GM19372 (cell line): Measurements from ENCODE around the gene RHOXF2.
"Not testable (repeated sequence)": the region's sequence is repeated elsewhere in the genome, so short reads cannot be mapped to it uniquely, and the experiment has no call there.

Experiments used
- ATAC-seq: cut with Tn5 transposase; IDR thresholded peaks from one replicate; pipeline ENCODE4 v1.9.1; 2021; ENCODE audit warnings: mild to moderate bottlenecking, low read depth, moderate library complexity; ENCODE audit not compliant: unreplicated experiment

The RHOXF2 gene

DNA sequence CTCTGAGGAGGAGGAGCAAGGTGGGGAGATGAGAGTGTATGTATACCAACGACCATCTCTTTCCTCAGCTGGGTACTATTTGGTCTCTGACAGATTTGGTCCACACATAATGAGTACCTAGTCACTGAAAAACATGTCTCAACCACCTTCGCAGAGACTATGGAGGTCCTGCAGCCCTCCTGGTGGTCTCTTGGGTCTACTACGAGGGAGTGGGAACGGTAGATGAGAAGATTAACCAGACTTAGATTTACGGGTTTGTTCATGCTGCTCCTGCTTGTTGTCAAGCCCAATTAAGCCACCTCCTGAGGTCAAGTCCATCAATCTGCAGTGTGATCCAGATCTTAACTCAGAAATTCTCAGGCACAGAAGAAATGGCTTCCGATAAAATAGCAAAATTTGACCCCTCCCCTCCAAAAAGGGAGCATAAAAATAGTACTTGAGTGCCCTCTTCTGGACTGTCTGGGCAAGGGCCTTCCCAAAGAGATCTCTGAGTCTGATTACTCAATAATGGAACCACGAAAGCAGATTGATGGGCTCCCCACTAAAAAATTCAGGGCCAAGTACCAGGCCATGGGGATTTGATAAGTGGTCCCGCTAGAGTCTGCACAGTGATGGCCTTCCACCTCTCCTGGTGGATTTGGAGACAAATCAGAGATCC is 38.3 kb downstream of the RHOXF2 start:
- ATAC-seq, result not testable (repeated sequence)

DNA sequence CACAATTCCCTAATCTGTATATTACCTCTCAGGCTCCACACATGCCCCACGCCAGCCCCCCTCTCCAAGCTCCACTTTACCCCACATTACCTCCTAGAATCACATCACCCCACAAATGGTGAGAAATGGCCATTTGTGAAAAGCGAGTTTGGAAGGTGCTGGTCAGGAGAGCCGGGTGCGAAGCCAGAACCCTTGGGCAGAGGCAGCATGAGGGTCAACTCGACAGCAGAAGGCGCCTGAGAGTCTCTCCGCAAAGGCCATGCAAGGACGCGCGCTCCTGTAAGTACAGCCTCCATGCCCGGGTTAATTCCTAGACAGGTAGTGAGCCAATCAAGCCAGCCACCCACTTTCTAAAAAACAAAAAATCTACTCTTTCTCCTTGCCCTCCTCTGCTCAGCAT is 42.4 kb downstream of the RHOXF2 start:
- ATAC-seq, result no peak

DNA sequence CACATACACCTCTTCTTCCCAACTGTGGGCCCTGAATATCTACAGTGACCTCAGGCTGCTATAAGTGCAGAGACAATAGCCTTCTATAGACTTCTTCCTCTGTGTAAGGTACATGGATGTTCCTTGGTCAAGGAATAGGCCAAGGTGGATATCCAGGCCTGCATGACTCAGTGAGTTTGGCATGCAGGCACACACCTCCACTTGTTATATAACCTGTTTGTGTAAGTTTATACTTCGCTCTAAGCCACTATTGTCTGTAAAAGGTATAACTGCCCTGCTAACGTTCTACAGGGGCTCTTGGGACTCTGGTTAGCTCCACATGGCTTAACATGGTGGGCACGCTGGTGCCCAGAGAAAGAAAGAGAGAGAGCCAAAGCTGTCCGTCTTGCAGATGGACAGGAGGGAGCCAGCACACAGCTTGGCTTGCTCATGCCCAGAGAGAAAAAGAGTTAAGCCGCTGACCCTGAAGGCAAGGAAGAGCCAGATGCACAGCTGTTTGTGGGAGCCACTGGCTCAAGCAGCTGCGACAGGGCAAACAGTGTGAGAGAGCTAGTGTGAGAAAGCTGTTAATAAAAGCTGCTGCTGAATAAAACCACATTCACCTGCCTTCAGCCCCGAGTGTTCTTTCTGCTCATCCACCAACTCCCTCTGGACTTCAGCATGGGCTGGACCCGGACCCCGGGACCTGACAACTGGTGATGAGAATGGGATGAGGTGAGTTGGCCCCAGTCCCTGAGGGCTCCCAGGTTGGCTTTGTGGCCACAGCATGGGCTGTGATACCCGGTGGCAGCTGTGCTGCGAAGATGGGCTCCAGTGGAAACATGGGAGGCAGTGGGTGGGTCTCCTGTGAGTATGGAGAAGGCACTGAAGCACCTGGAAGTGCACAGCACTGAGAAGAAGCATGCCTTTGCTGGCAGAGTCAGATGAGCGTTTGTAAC is 47.7 kb downstream of the RHOXF2 start:
- ATAC-seq, result no peak

DNA sequence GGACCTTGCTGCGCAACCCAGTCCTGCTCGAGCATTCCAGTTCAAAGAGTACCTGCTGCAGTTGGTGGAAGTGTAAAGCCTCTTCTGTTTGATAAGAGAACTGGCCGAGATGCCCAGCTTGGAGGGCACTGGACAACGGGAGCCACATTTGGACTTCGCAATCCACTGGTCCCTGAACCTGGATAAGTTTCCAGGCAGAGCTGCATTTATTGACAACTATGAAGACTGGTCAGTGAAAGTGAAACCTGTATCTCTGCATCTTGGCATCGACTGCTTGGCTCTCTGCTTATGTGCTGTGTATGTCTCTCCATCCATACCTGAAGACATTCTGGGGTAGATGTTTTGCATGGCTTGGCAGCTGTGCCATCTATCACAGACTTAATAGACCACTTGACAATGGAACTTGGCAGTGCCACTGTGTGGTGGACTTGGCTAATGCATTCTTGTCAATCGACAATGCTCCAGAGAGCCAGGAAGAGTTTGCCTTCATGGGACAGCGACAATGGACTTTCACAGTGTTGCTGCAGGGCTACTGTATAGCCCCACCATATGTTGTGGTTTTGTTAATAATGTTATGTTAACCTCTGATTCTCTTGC is 48.7 kb downstream of the RHOXF2 start:
- no peak for ATAC-seq

DNA sequence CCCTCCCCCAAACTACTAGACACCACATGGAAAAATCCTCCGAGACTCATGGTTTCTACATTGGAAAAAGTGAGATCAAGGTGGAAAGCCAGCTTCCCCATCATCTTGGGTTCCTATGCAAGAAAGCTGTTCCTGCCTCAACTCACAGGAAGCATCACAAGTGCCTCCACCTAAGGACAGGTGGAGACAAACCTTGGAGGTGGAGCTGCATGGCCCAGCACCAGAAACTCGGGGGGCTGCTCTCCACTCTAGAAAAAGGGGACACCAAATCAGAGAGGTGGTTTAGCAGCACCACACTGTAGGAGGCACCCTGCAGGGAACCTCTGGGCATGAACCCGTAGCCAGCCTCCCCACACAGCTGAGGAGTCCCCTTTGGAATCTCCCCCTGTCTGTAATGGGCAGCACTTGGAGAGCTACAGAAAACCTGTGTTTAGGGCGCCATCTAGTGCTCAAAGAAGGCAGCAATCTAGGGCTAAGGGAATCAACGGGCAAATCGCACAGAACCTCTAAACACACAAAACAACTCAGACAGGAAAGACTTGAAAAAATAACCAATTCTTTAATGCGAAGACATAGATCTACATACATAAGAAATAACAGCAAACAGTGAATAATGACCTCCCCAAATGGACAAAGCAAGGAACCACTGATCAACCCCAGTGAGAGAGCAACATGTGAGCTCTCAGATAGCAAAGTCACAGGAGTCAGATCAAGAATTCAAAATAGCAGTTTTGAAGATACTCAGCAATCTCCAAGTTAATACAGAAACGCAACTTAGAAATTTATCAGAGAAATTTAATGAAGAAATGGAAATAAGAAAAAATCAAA is 55.2 kb downstream of the RHOXF2 start:
- ATAC-seq, result no peak
